Measurements from ENCODE around the gene METTL4. TPM values are rescaled to one million over a fixed set of nuclear protein-coding genes. Genes with fewer than 3 reads are reported as not detected.

METTL4 gene
- total and polyA plus RNA-seq, 9 of the 15 experiments (the other 6 are each of a cell fraction or from before 2014, with no cell fraction given): 7.9 to 32.8 (median 22.1) TPM

GRCh38 chr18:2568605-2569004 lies 2.7 kb downstream of the METTL4 start:
- ChIA-PET CTCF (ENCODE audit: low intra/inter-chr PET ratio) (no interaction called here), POLR2A (interaction anchor here (0.8 to 1.4 kb wide), 3 partner anchors 10 to 20 kb away, joined by 3 to 5 read pairs (median 4); no protein-coding TSS in a partner anchor)
- BruUV-seq (replicated peaks): no TSS peak
- Histone ChIP-seq H2AFZ (ENCODE audit: low read depth, low read length) (no peak overlapping the region), H3K9ac (ENCODE audit: insufficient read depth in 1 of 2, low read depth in 2 of 2, low read length in 2 of 2) (no peak overlapping the region), H3K9me1 (ENCODE audit: control insufficient read depth, insufficient read depth, low read length) (no peaks in the 10 kb centered on the region), H3K27ac (ENCODE audit: extremely low read depth, low read depth, low read length) (no peak overlapping the region), H3K4me3 (no peak overlapping the region), H3K79me2 (ENCODE audit: control insufficient read depth, insufficient read depth, low read length) (peaks cover 61% of the 10 kb centered on the region), H3K4me1 (replicated peaks in 1 of 2; ENCODE audit: control insufficient read depth in 2 of 2, insufficient read depth in 2 of 2, low read length in 2 of 2) (peaks cover 10 to 15% of the 10 kb centered on the region in 2 experiments; a peak in 3 of 5 replicates), H3K4me2 (ENCODE audit: insufficient read depth, low read length) (peak overlapping the region; percentile 92), H4K20me1 (replicated peaks; ENCODE audit: control insufficient read depth, insufficient read depth, low read length) (no peaks in the 10 kb centered on the region), H3K36me3 (ENCODE audit: control insufficient read depth, insufficient read depth, low read length) (peaks cover 15% of the 10 kb centered on the region), H3K9me3 (replicated peaks; ENCODE audit: control insufficient read depth, insufficient read depth, low read depth, low read length) (no peaks in the 10 kb centered on the region), H3K27me3 (ENCODE audit: control insufficient read depth in 2 of 2, insufficient read depth in 2 of 2, low read length in 2 of 2) (no peaks in the 10 kb centered on the region)
- DNase-seq (ENCODE audit: extremely low read depth in 1 of 4, low spot score in 3 of 4): no peak
- WGBS (ENCODE audit: insufficient coverage, low coverage, missing lambda C conversion rate): 22% methylated on average over 3 of the region's 3 CpGs
- no peak for FAIRE-seq
- no peak for ATAC-seq
- TF ChIP-seq RCOR1 (IDR thresholded peaks at IDR 0.05; ENCODE audit: borderline replicate concordance in 1 of 2, low read depth in 2 of 2, low read length in 2 of 2) (peak in 1 of 2 experiments; percentile 36; a peak in 1 of 4 replicates), SMARCA4 (IDR thresholded peaks at IDR 0.05) (0 out of 2 replicates have a peak, but pooled peaks have one; percentile 56), SMARCE1 (IDR thresholded peaks at IDR 0.05) (0 out of 2 replicates have a peak, but pooled peaks have one; percentile 27), ZNF551 (CRISPR knock-in tag; IDR thresholded peaks at IDR 0.05) (no peak), ATF1 (CRISPR knock-in tag; IDR thresholded peaks at IDR 0.05) (no peak), ATF1 (tag; IDR thresholded peaks at IDR 0.05) (peak; percentile 28; the same call in 1 of the 2 replicates), PURB (CRISPR knock-in tag; IDR thresholded peaks at IDR 0.05; ENCODE audit: low read depth) (no peak), DPF2 (IDR thresholded peaks at IDR 0.05) (peak; percentile 55; the same call in 1 of the 2 replicates), CBFA2T3 (IDR thresholded peaks at IDR 0.05) (peak; percentile 44), ZNF766 (CRISPR knock-in tag; conservative IDR thresholded peaks at IDR 0.05) (peak; percentile 38; the same call in 1 of the 2 replicates), POLR2AphosphoS5 (IDR thresholded peaks at IDR 0.05; ENCODE audit: control insufficient read depth, insufficient read depth, low read depth, low read length) (no peak), ZNF384 (IDR thresholded peaks at IDR 0.05; ENCODE audit: low read depth, low read length) (peak; percentile 86), ARID1B (IDR thresholded peaks at IDR 0.05) (peak; percentile 55)
- in situ Hi-C loops (cut with MboI) (no loop called here), intact Hi-C loops (cut with micrococcal nuclease) (no loop called here)

Data from K562 (cell line).